Non-pigmented ciliary epithelial cell (primary cell): ENCODE results near the gene KYAT1.

Experiments used
- DNase-seq: peaks from one replicate; pipeline ENCODE4 v3.0.0-alpha.2; 2010; ENCODE audit warnings: low read depth

The KYAT1 gene

DNA sequence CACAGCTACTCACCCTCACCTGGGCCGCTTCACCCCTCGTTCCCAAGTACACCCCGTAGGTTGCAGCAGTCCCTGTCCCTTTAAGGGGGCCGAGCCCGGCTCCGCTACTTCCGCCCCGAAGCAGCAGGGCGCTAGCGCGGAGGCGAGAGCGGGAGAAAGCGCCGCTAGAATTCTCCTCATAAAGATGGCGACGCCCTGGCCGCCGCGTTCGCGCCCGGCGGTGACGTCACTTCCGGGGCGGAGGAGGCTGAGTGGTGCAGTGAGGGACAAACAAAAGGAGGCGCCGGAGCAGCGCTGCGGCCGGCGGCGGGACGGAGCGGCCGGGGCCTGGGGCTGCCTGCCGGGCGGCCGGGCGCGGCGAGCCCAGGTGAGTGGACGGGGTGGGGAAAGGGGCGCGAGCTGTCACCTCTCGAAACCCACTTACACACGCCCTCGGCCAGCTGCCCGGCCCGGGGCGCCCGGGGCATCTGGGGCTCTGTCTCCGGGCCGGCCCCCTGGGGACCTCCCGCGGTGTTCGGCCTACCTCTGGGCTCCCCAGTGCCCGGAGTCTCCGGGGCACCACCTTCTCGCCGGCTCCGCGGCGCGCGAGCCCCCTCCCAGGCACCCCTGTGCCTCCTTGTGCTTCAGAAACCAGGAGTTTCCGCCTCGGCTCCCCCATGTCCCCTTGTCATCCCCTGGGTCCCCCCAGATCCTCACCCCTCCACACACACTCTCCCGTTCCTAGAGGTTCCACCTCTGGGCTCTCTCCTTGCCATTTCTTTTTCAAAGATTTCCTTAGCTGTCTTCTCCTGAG lies at the start of gene KYAT1, which contains the start of gene LRRC8A:
Gene KYAT1, minus strand, starts transcription at position 67 of the 793 bp plus-strand sequence. CDS start 36,545 bp downstream, outside the sequence.
Gene LRRC8A, plus strand, starts transcription at position 250 of the 793 bp plus-strand sequence. CDS start 25,032 bp downstream, outside the sequence.
- peak; percentile 64 for DNase-seq

DNA sequence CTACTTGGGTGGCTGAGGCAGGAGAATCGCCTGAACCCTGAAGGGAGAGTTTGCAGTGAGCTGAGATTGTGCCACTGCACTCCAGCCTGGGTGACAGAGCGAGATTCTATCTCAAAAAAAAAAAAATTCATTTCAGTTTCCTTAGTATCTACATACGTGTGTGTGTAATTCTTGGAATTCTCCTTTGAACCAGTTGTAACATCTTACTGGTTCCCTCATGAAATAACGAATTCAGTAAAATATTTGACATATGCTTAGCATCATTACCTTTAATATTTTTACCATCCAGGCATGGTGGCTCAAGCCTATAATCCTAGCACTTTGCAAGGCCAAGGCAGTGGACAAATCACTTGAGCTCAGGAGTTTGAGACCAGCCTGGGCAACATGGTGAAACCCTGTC lies 47.8 kb upstream of the KYAT1 start:
- no peak for DNase-seq

DNA sequence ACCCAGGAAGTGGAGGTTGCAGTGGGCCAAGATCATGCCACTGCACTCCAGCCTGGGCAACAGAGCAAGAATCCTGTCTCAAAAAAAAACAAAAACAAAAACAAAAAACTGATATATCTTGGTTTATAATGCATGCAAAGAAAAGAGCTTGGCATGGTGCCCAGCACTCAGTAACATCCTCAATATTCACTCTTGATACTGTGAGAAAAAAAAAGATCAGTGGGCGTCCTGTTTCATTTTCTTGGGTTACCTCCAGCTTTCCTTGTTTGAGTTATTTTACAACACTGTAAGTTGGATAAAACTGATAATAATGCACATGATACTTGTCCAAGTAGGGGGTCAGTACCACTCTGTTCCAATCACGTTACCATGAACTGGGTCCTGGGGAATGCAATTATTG lies 46.9 kb upstream of the KYAT1 start:
- DNase-seq = no peak

DNA sequence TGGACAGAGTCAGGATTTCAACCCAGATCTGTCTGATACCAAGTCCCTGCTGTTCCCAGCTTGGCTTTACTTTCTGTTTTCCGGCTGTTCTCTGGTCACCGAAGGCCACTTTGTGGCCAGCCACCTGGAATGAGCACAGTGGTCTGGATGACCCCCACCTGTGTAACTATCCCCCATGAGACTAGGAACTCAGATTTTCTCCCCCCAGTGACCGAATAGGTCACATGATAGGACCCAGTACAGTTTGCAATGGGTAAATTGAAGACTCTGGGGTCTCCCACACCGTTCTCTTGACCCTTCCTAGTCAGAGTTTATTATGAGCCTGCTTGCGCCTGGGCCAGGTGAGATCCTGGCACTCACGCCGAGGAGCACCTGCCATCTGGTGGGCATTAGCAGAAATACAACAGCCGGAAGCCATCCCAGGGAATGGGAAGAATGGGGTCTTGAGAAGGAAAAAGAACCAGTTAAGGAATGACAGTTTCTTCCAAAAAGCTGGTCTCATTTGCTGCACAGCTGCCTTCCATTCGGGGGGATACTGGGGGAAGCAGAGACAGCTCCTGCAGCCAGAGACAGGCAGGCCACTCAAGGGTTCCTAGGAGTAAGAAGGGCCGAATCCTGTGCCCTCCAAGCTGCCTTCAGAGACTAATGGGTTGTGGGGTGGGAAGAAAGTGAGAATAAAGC lies 46.1 kb upstream of the KYAT1 start:
- DNase-seq = no peak

DNA sequence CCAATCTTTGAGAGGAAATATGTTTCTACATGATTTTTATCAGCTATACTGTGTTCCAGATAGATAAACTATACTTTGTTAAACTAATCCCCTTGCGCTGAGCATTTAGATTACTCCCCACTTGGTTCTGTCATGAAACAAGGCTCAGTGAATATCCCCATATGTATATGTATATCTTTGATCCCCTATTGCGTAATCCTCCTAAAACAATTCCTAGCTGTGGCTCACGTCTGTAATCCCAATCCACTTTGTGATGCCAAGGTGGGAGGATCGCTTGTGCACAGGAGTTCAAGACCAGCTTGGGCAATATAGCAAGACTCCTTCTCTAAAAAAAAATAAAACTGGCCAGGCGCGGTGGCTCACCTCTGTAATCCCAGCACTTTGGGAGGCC lies 41.7 kb upstream of the KYAT1 start:
- no peak for DNase-seq

DNA sequence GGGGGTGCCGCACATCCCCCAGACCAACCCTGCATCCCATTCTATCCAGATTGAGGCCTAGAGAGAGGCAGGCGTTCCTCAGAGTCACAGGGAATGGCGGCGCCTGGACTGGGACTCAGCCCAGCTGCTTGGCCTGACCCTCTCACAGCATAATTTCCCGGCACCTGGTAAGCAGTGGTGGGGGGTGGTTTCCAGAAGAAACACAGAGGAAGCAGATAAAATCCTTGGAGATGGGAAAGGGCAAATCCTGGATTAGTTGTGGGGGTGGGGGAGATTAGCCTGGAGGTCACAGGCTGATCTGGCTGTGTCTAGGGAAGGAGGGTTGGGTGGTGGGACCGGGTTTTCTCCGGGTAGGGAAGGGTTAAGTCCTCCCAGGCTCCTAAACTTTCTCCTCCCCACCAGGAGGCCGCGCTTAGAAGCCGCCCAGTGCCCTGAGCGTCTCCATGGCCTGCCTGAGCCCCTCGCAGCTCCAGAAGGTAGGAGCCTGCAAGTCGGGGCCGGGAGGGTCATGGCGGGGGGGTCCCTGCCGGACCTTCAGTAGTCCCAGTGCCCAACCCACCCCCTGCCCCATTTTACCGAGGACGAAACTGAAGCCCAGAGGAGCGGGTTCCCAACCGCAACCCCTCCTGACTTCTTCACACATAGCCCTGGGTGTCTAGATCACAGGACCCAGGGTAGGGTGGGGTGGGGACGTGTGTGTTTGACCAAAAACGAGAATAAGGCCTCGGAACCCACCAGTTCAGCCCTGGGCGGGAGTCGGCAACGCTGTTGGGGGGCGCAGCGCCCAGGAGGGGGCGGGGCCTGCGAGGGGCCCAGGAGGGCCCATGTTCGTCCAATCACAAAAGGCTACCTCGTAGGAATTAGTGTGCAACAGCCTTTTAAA lies 40.4 kb upstream of the KYAT1 start:
- no peak for DNase-seq

DNA sequence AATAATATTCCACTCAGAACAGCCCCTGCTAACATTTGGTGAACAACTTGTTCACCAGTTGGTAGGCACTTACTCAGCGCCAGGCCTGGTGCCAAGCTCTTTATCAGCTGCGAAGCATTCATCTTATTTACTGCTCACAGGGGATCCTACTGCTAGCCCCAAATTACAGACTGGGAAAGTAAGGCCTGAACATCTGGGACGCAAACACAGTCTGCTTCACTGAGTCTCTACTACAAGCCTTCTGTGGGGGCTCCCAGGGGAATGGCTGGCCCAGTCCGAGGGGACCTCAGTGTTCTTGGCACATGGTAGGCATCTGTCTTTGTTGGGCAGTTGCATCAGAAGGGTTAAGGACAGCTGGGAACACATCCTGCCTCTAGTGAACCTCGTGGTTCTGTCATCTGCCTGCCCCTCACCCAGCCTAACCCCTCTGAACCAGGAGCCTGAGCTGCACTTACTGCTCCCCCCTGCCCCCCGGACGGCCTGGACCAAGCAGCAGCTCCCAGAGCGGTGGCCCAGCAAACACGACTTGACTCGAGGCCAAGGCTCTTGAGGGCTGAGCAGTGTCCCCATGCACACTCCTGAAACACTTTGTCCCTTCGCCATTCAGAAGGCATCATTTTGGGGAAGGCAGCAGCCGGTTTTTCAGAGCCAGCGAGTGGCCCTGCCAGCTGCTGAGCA lies 38.8 kb upstream of the KYAT1 start, which contains the start of gene PHYHD1:
Gene PHYHD1, plus strand, starts transcription at position 602 of the 678 bp plus-strand sequence. CDS start 1,342 bp downstream, outside the sequence.
- no peak for DNase-seq

DNA sequence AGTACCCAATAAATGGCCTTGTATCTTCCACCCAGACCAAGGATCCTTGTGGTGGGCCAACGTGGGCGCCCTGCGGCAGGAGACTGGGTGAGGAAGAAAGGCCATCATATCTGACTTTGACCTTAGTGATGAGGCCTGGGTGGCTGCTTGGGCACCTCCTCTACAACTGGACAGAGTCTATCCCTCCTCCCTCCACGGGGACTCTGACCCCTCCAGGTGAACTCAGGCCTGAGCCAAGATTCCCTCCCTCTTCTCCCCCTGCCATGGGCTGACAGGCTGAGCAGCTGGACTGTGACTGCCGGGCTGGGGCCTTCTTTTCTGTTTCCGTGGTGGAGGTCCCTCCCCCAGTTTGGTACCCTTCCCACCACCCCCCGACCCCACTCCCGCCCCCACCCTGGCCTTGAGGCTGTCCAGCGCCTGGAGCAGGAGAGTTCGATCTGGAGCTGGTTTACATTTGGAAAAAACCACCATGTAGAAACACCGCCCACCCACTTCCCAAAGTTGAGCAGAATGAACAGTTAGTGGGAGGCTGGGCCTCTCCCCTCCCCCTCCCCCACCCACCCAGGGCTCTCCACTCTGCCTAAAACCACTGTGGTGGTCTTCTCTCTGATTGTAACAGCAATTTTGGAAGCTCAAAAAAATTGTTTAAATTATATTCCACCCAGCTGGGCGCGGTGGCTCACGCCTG lies 37.8 kb upstream of the KYAT1 start:
- no peak for DNase-seq

DNA sequence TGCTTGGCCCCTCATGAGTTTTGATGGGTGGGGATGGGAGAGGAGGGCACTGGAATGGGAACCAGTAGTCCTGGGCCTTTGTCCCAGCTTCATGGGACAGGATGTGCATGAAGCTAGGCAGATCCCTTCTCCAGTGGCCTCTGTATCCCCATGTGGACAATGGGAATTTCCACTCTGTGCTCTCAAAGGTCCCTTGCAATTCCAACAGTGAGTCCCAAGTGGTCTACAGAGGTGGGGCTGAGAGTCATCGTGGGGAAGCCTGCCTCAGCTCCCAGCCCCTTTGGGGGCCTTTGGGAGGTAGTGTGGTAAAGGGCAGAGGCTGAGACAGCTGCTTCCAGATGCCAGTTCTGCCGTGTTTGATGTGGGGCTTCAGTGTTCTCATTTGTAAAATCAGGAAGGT lies 37.2 kb upstream of the KYAT1 start:
- DNase-seq = no peak

DNA sequence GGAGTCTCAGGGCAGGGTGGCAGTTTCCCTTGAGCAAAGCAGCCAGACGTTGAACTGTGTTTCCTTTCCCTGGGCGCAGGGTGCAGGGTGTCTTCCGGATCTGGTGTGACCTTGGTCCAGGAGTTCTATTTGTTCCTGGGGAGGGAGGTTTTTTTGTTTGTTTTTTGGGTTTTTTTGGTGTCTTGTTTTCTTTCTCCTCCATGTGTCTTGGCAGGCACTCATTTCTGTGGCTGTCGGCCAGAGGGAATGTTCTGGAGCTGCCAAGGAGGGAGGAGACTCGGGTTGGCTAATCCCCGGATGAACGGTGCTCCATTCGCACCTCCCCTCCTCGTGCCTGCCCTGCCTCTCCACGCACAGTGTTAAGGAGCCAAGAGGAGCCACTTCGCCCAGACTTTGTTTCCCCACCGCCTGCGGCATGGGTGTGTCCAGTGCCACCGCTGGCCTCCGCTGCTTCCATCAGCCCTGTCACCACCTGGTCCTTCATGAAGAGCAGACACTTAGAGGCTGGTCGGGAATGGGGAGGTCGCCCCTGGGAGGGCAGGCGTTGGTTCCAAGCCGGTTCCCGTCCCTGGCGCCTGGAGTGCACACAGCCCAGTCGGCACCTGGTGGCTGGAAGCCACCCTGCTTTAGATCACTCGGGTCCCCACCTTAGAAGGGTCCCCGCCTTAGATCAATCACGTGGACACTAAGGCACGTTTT lies 35.5 kb upstream of the KYAT1 start:
- no peak for DNase-seq

DNA sequence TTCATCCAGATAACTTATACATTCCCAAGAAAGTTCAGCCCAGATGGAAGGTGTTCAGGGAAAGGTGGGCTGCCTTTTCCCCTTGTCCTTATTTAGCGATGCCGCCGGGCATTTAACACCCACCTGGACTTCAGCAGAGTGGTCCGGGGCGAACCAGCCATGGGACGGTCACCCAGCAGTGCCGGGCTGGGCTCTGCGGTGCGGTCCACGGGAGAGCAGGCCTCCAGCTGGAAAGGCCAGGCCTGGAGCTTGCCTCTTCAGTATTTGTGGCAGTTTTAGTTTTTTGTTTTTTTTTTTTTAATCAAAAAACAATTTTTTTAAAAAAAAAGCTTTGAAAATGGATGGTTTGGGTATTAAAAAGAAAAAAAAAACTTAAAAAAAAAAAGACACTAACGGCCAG lies 35.0 kb upstream of the KYAT1 start:
- no peak for DNase-seq

DNA sequence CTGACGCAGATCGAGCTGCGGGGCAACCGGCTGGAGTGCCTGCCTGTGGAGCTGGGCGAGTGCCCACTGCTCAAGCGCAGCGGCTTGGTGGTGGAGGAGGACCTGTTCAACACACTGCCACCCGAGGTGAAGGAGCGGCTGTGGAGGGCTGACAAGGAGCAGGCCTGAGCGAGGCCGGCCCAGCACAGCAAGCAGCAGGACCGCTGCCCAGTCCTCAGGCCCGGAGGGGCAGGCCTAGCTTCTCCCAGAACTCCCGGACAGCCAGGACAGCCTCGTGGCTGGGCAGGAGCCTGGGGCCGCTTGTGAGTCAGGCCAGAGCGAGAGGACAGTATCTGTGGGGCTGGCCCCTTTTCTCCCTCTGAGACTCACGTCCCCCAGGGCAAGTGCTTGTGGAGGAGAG lies 34.5 kb upstream of the KYAT1 start:
- DNase-seq = no peak

DNA sequence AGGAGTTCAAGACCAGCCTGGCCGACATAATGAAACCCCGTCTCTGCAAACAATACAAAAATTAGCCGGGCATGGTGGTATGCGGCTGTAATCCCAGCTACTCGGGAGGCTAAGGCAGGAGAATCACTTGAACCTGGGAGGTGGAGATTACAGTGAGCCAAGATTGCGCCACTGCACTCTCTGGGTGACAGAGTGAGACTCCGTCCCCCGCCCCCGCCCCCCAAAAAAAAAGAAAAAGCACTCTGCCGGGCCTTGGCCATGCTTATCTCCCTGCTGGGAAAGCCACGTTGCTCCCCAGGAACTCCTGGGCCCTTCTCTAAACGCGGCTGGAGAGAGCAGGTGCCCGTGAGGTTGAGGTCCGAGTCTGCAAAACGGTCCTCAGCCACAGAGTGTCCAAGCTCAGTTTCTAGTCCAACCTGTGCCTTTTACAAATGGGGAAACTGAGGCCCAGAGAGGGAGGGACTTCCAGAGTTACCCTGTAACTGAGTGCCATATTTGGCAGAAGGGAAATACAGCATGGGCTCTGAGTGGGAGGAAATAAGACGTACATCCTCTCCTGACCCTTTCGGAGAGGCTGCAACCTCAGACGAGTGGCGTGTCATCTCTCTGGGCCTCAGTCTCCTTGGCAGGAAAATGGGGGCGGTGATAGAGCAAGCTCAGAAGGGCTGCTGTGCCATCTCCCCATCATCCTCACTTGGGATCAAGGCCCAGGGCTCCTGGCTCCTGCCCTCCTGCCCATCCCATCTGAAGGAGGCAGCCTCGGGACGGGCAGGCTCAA lies 32.4 kb upstream of the KYAT1 start:
- DNase-seq = no peak

DNA sequence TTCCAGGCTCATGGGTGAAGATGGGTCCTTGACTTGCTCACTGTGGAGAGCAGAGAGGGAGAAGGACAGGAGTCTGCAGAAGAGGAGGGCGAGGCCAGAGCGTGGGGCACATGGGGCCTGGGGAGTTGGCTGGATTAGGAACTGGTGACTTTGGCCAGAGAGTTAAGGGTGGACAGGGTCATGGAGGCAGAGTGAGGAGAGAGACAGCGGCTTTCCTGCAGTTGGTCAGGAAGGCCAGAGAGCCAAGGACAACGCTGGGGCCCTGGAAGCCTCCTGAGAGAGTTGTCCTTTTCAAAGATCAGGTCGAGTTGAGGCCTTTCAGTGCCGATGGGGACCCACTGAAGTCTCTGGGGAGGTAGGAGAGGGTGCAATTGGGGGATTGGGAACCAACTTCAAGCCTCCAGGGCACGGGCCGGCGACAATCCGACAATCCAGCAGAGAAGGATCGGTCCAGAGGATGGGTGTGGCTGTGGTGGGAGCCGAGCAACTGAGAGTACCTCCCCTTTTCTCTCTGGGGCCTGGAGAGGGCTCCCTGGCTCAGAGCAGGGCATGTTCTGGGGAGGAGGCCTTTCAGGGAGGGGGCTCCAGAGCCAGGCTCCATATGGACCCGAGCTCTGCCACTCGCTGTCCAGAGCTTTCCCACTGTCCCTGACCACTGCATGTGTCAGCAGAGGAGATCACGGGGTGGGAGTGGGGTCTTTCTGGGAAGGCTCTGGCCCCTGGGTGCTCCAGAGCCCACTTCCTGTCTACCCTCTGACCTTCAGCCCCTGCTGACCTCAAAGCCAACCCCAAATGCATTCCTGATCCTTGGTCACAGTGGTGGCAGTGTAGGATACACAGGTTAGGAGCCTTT lies 31.5 kb upstream of the KYAT1 start:
- DNase-seq = no peak

DNA sequence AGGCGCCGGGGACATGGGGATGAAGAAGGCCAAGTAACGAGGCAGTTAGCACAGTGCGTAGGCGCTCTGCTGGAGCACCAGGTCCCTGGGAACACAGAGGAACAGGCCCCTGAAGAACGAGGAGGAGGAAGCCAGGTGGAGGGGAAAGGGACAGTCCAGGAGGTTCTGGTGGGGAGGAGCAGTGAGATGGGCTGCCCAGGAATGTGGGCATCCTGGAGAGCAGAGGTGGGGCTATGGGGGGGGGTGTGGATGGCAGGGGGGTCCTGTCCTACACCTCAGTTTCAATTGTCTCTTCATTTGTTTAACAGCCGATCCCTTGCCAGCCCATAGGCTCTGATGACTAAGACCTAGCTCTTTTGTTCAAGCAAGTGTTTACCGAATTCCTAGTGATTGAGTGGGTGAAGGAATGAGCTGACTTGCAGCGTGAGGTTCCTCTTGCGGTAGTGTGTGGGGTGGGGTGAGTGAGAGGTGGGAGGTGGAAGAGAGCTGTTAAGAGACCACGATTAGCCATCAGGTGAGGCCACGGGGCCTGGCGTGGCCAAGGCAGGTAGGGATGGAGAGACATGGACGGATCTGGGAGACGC lies 30.6 kb upstream of the KYAT1 start:
- peak; percentile 89 for DNase-seq

DNA sequence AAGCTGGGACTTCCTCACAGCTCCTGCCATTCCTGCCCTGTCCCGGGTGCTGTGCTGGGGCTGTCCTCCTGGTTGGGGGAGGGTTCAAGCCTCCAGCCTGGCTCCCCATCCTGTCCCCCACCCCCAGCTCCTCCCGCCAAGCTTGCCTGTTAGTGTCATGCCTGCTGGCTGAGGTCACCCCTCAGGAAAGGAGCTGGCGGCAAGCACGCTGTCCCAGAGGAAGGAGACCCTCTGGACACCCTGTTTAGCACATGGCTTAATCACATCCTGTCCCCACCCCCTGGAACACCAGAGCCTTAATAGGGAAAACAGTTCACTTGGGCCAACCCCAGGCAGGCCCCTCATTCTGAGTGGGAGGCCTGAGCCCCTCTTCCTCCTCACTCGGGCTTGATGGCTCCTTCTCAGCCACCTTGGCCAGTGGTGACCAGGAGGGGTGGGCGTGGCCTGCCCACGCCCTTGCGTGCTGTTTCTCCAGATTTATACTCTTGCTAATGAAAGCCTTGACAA lies 29.8 kb upstream of the KYAT1 start:
- DNase-seq = no peak

DNA sequence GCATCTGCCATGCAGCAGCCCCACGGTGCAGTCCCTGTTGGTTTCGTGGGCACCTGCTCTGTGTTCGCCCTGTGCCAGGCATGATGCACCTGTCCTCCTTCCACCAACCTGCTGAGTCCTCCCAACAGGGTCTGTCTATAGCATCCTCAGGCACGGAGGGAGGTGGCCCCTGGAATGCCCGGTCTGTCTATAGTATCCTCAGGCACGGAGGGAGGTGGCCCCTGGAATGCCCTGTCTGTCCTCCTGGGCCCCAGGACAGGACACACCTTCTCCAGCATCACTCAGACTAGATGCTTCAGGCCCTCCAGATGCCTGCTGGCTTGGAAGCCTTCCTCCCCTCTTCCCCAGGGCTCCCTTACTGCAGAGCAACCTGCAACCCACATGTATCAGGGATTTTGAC lies 29.2 kb upstream of the KYAT1 start:
- DNase-seq = no peak

DNA sequence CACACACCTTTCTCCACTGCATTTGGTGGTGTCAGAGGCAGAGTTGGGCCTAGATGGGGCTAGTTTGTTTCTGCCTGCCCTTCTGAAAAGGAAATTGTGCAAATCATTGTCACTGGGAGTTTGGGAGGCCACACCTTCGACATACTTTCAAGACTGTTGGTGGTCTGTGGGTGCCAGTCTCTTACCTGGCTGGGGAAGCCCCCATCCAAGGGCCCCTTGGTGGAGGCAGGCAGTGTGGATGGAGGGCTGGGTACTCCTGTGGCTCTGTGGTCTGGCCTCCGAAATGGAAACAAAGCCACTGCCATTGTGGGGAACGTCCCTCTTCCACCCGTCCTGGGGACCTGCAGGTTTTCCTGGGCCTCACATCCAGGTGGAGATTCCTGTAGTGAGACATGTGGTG lies 28.1 kb upstream of the KYAT1 start:
- DNase-seq = no peak
